Endodermal cell (in vitro differentiated cells): ENCODE data around the gene NUMBL. TPM values are rescaled to one million over a fixed set of nuclear protein-coding genes. Genes with fewer than 3 reads are reported as not detected.
"Not testable (repeated sequence)": the region's sequence is repeated elsewhere in the genome, so short reads cannot be mapped to it uniquely, and the experiment has no call there.

Experiments used
- DNase-seq: peaks from one replicate; pipeline ENCODE4 v3.0.0-alpha.2; 2017
- H3K27ac ChIP-seq: 2 replicates; pipeline ENCODE4 v1.5.1; 2013; ENCODE audit warnings: mild to moderate bottlenecking, low read depth, low read length, moderate library complexity
- H3K27me3 ChIP-seq: 2 replicates; pipeline ENCODE4 v1.6.1; 2013; ENCODE audit warnings: mild to moderate bottlenecking, low read length, moderate library complexity; ENCODE audit not compliant: insufficient read depth, control insufficient read depth, poor library complexity, severe bottlenecking
- H3K36me3 ChIP-seq: 2 replicates; pipeline ENCODE4 v1.7.0; 2013; ENCODE audit warnings: mild to moderate bottlenecking, low read length, moderate library complexity; ENCODE audit not compliant: control insufficient read depth, insufficient read depth
- H3K4me1 ChIP-seq: one replicate; pipeline ENCODE4 v1.7.0; 2013; ENCODE audit warnings: low read length; ENCODE audit not compliant: control insufficient read depth, insufficient read depth
- H3K4me3 ChIP-seq: 2 replicates; pipeline ENCODE4 v1.5.1; 2013; ENCODE audit warnings: mild to moderate bottlenecking, low read length, moderate library complexity
- H3K9ac ChIP-seq: 2 replicates; pipeline ENCODE4 v1.6.1; 2013; ENCODE audit warnings: mild to moderate bottlenecking, low read length, moderate library complexity; ENCODE audit not compliant: poor library complexity, severe bottlenecking; ENCODE audit errors: extremely low read depth
- H3K9me3 ChIP-seq: 2 replicates; pipeline ENCODE4 v1.6.1; 2013; ENCODE audit warnings: mild to moderate bottlenecking, low read length, moderate library complexity; ENCODE audit not compliant: control insufficient read depth
- H3K27ac Mint-ChIP-seq: 2 replicates; pipeline ENCODE4 v1.8.0; 2020; ENCODE audit warnings: mixed read lengths
- H3K27me3 Mint-ChIP-seq: 2 replicates; pipeline ENCODE4 v1.8.0; 2021; ENCODE audit warnings: mild to moderate bottlenecking, mixed read lengths; ENCODE audit not compliant: insufficient read depth
- H3K36me3 Mint-ChIP-seq: 2 replicates; pipeline ENCODE4 v1.8.0; 2020; ENCODE audit warnings: low read depth, mixed read lengths
- H3K4me1 Mint-ChIP-seq: 2 replicates; pipeline ENCODE4 v1.8.0; 2020; ENCODE audit warnings: mixed read lengths
- H3K4me3 Mint-ChIP-seq: 2 replicates; pipeline ENCODE4 v1.8.0; 2020; ENCODE audit warnings: mild to moderate bottlenecking, moderate library complexity, mixed read lengths
- H3K9me3 Mint-ChIP-seq: 2 replicates; pipeline ENCODE4 v1.8.0; 2020; ENCODE audit warnings: mild to moderate bottlenecking, mixed read lengths
- WGBS, 2 experiments: methylation state at CpG; one replicate each; pipeline versions ENCODE4 v1.1.5 to v1.1.7; 2013; ENCODE audit warnings: missing lambda C conversion rate in 2 of 2, mixed read lengths in 1 of 2; ENCODE audit not compliant: insufficient coverage in 1 of 2, insufficient read length in 1 of 2; 5-methylcytosine and 5-hydroxymethylcytosine counted together
- total RNA-seq, 2 donors: library from RNA; stranded (reverse); fragmentation: NEBNext Ultra II Directional in 1 of 2; extraction: Animal tissue kit (Norgen Biotek cat#: 25700) in 1 of 2; gene quantifications; 2 replicates in 1 of 2; 3 replicates in 1 of 2; pipeline ENCODE4 v1.2.1, GENCODE V29; 2021
- TF ChIP-seq, protein P1 (sequence below): fragments of 200-600 bp; sonication (generic); conservative IDR thresholded peaks from 2 replicates; pipeline ENCODE4 v1.5.0; 2021; ENCODE audit warnings: antibody characterized with exemption, mild to moderate bottlenecking

Gene NUMBL
- total RNA-seq, 2 donors from 2014 or later: 32.7 to 46.9 TPM

DNA sequence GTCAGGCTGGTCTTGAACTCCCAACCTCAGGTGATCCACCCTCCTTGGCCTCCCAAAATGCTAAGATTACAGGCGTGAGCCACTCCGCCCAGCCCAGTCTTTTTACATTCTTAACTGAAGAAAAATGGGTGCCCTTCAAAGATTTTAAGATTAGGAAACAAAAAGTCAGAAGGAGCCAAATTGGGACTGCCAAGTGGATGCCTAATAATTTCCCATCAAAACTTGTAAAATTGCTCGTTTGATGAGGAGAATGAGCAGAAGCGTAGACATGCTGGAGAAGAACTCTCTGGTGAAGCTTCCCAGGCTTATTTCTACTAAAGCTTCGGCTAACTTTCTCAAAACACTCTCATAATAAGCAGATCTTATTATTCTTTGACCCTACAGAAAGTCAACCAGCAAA lies 31.3 kb downstream of the NUMBL start:
- Mint-ChIP-seq H3K27me3 (peaks cover 9% of the 10 kb centered on the region), H3K27ac (no peak overlapping the region), H3K4me3 (no peak overlapping the region), H3K9me3 (no peaks in the 10 kb centered on the region), H3K4me1 (no peaks in the 10 kb centered on the region), H3K36me3 (no peaks in the 10 kb centered on the region)
- 95 to 98% methylated on average over 5 of the region's 5 CpGs for WGBS, 2 experiments
- H3K27me3 ChIP-seq: peaks cover 7% of the 10 kb centered on the region
- no peak overlapping the region for H3K4me3 ChIP-seq
- no peaks in the 10 kb centered on the region for H3K36me3 ChIP-seq
- no peak overlapping the region for H3K27ac ChIP-seq
- TF ChIP-seq, protein P1, sequence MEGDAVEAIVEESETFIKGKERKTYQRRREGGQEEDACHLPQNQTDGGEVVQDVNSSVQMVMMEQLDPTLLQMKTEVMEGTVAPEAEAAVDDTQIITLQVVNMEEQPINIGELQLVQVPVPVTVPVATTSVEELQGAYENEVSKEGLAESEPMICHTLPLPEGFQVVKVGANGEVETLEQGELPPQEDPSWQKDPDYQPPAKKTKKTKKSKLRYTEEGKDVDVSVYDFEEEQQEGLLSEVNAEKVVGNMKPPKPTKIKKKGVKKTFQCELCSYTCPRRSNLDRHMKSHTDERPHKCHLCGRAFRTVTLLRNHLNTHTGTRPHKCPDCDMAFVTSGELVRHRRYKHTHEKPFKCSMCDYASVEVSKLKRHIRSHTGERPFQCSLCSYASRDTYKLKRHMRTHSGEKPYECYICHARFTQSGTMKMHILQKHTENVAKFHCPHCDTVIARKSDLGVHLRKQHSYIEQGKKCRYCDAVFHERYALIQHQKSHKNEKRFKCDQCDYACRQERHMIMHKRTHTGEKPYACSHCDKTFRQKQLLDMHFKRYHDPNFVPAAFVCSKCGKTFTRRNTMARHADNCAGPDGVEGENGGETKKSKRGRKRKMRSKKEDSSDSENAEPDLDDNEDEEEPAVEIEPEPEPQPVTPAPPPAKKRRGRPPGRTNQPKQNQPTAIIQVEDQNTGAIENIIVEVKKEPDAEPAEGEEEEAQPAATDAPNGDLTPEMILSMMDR: no peak
- DNase-seq: no peak
- H3K9me3 ChIP-seq: no peaks in the 10 kb centered on the region
- H3K9ac ChIP-seq: no peak overlapping the region
- H3K4me1 ChIP-seq: no peaks in the 10 kb centered on the region

DNA sequence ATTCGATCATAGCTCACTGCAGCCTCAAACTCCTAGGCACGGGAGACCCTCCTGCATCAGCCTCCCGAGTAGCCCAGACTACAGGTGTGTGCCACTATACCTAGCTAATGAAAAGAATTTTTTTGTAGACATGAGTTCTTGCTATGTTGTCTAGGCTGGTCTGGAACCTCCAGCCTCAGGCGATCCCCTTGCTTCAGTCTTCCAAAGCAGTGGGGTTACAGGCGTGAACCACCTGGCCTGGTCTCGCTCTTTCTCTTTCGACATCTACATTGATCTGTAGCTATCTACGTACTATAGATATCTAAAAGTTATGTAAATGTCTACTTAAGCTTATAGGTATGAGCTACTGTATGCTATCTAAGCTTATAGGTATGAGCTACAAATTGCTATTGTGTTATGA lies 32.4 kb downstream of the NUMBL start:
- Histone ChIP-seq H3K27me3 (no peaks in the 10 kb centered on the region), H3K4me1 (no peaks in the 10 kb centered on the region), H3K9me3 (no peaks in the 10 kb centered on the region), H3K9ac (no peak overlapping the region), H3K36me3 (no peaks in the 10 kb centered on the region), H3K27ac (no peak overlapping the region), H3K4me3 (no peak overlapping the region)
- H3K9me3 Mint-ChIP-seq: no peaks in the 10 kb centered on the region
- no peaks in the 10 kb centered on the region for H3K4me1 Mint-ChIP-seq
- no peaks in the 10 kb centered on the region for H3K27me3 Mint-ChIP-seq
- TF ChIP-seq, protein P1: no peak
- no peak for DNase-seq
- H3K4me3 Mint-ChIP-seq: no peak overlapping the region
- H3K27ac Mint-ChIP-seq: no peak overlapping the region
- WGBS, 2 experiments: 94 to 100% methylated on average over 6 to 8 of the region's 8 CpGs
- H3K36me3 Mint-ChIP-seq: no peaks in the 10 kb centered on the region

DNA sequence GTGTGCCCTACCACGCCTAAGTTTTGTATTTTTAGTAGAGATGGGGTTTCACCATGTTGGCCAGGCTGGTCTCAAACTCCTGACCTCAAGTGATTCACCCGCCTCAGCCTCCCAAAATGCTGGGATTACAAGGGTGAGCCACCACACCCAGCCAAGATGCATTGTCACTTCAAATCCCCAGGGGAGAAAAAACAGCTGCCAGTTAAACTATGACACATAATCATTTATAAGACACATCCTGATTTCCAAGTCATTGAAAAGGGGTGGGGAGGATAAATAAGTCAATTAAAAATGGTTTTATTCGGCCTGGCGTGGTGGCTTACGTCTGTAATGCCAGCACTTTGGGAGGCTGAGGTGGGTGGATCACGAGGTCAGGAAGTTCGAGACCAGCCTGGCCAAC lies 34.8 kb downstream of the NUMBL start:
- H3K27ac ChIP-seq, H3K27me3 ChIP-seq, H3K9me3 Mint-ChIP-seq, H3K4me1 Mint-ChIP-seq, H3K9me3 ChIP-seq, DNase-seq, H3K9ac ChIP-seq, H3K36me3 ChIP-seq, H3K4me3 Mint-ChIP-seq, H3K27ac Mint-ChIP-seq, H3K4me3 ChIP-seq, H3K27me3 Mint-ChIP-seq, H3K36me3 Mint-ChIP-seq, H3K4me1 ChIP-seq: not testable (repeated sequence)
- 95 to 96% methylated on average over 5 to 7 of the region's 7 CpGs for WGBS, 2 experiments

DNA sequence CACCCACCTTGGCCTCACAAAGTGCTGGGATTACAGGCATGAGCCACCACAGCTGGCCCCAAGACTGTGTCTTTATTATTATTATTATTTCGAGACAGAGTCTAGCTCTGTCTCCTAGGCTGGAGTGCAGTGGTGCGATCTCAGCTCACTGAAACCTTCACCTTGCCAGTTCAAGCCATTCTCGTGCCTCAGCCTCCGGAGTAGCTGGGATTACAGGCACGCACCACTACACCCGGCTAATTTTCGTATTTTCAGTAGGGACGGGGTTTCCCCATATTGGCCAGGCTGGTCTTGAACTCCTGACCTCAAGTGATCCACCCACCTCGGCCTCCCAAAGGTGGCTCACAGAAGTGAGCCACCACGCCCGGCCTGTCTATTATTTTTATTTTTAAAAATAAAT lies 38.1 kb downstream of the NUMBL start:
- not testable (repeated sequence) for H3K27ac ChIP-seq, H3K4me3 ChIP-seq, H3K9me3 ChIP-seq, H3K36me3 ChIP-seq, H3K4me3 Mint-ChIP-seq, H3K9me3 Mint-ChIP-seq, H3K9ac ChIP-seq, DNase-seq, H3K27me3 ChIP-seq, H3K27me3 Mint-ChIP-seq, H3K4me1 ChIP-seq, H3K27ac Mint-ChIP-seq, H3K4me1 Mint-ChIP-seq, H3K36me3 Mint-ChIP-seq
- 89 to 97% methylated on average over 8 to 9 of the region's 11 CpGs for WGBS, 2 experiments
